Upper lobe of left lung (tissue), 6 donors: ENCODE data around the gene CAPN5. TPM values are rescaled to one million over a fixed set of nuclear protein-coding genes. Genes with fewer than 3 reads are reported as not detected.

ENCODE experiments used
- ATAC-seq, 2 donors: fragments of 200-7000 bp; cut with Tn5 transposase; one replicate each; pipeline ENCODE4 v1.9.1; 2022; ENCODE audit warnings: mild to moderate bottlenecking in 2 of 2, moderate library complexity in 2 of 2; ENCODE audit not compliant: low FRiP score in 2 of 2
- DNase-seq, 2 donors: peaks; one replicate each; pipeline ENCODE4 v3.0.0-alpha.2; 2019 to 2020
- H3K27ac ChIP-seq, 4 donors: fragments of 200-600 bp; sonication (generic); one replicate each; pipeline ENCODE4 v1.5.1; 2016 to 2019
- H3K27me3 ChIP-seq, 4 donors: fragments of 200-600 bp; sonication (generic); one replicate each; pipeline ENCODE4 v1.5.1; 2017 to 2019
- H3K36me3 ChIP-seq, 4 donors: fragments of 200-600 bp; sonication (generic); one replicate each; pipeline ENCODE4 v1.5.1; 2016 to 2019
- H3K4me1 ChIP-seq, 4 donors: fragments of 200-600 bp; sonication (generic); one replicate each; pipeline ENCODE4 v1.5.1; 2018 to 2019
- H3K4me3 ChIP-seq, 4 donors: fragments of 200-600 bp; sonication (generic); one replicate each; pipeline ENCODE4 v1.5.1; 2017 to 2019; ENCODE audit warnings: mild to moderate bottlenecking in 2 of 4, moderate library complexity in 1 of 4
- H3K9me3 ChIP-seq, 4 donors: fragments of 200-600 bp; sonication (generic); one replicate each; pipeline ENCODE4 v1.5.1; 2018 to 2019
- EP300 ChIP-seq, 4 donors: sonication (generic); formaldehyde crosslinking; IDR thresholded peaks; one replicate each; pipeline ENCODE4 v1.5.1; 2017; ENCODE audit warnings: antibody characterized with exemption in 4 of 4, control low read depth in 2 of 4
- POLR2A ChIP-seq, 4 donors: fragments of 450-650 bp; IDR thresholded peaks; one replicate each; pipeline ENCODE4 v1.5.1; 2016 to 2017; ENCODE audit warnings: antibody characterized with exemption in 4 of 4, mild to moderate bottlenecking in 2 of 4
- POLR2AphosphoS5 ChIP-seq, 2 donors: sonication (generic); formaldehyde crosslinking; IDR thresholded peaks; one replicate each; pipeline ENCODE4 v1.5.1; 2017; ENCODE audit warnings: antibody characterized with exemption in 2 of 2
- WGBS, 2 donors: methylation state at CpG; one replicate each; pipeline ENCODE4 v1.1.5; 2017 to 2018; 5-methylcytosine and 5-hydroxymethylcytosine counted together
- total RNA-seq, 6 donors: library from RNA; depleted of rRNA in 4 of 6; stranded (reverse); fragments of >200 nt in 4 of 6; gene quantifications; one replicate each; pipeline versions ENCODE4 v1.1.0 to v1.2.1, GENCODE V29; 2016 to 2021
- TF ChIP-seq, protein P1 (sequence below), 6 experiments: fragments of 450-650 bp in 4 of 6; fragments of 200-600 bp in 2 of 6; sonication (generic) in 2 of 6; IDR thresholded peaks; one replicate each; pipeline ENCODE4 v1.5.1; 2016 to 2019; ENCODE audit warnings: antibody characterized with exemption in 6 of 6
- donor health status: DM: no; HTN: no; CAD: no; lungs with moderate emphysema.
- donor health status: DM: no; HTN: yes; CAD: no; lungs with severe emphysema.

Gene CAPN5
- total RNA-seq, 6 donors from 2014 or later = 2.6 to 8.4 (median 4.4) TPM

- peak overlapping the region in 3 of 4 donors; percentile 25 to 46 (median 44) for H3K4me3 ChIP-seq
- peaks cover 0 to 13% (median 8%) of the 10 kb centered on the region in 4 donors for H3K4me1 ChIP-seq
- DNase-seq = peak; percentile 43 to 87
- H3K9me3 ChIP-seq = no peaks in the 10 kb centered on the region
- no peak overlapping the region for H3K27ac ChIP-seq
- no peaks in the 10 kb centered on the region for H3K27me3 ChIP-seq
- H3K36me3 ChIP-seq = no peaks in the 10 kb centered on the region
- ATAC-seq = peak in 1 of 2 donors; percentile 13
- 21 to 31% methylated on average over 4 to 39 of the region's 47 CpGs for WGBS, 2 donors
- TF ChIP-seq POLR2AphosphoS5 (IDR thresholded peaks at IDR 0.05) (no peak), EP300 (IDR thresholded peaks at IDR 0.05) (no peak), POLR2A (IDR thresholded peaks at IDR 0.05) (no peak)
- TF ChIP-seq, protein P1, sequence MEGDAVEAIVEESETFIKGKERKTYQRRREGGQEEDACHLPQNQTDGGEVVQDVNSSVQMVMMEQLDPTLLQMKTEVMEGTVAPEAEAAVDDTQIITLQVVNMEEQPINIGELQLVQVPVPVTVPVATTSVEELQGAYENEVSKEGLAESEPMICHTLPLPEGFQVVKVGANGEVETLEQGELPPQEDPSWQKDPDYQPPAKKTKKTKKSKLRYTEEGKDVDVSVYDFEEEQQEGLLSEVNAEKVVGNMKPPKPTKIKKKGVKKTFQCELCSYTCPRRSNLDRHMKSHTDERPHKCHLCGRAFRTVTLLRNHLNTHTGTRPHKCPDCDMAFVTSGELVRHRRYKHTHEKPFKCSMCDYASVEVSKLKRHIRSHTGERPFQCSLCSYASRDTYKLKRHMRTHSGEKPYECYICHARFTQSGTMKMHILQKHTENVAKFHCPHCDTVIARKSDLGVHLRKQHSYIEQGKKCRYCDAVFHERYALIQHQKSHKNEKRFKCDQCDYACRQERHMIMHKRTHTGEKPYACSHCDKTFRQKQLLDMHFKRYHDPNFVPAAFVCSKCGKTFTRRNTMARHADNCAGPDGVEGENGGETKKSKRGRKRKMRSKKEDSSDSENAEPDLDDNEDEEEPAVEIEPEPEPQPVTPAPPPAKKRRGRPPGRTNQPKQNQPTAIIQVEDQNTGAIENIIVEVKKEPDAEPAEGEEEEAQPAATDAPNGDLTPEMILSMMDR (IDR thresholded peaks at IDR 0.05) = no peak
These were observed 81.0 kb downstream of the CAPN5 start for GRCh38 chr11:77147668-77148321.

DNA sequence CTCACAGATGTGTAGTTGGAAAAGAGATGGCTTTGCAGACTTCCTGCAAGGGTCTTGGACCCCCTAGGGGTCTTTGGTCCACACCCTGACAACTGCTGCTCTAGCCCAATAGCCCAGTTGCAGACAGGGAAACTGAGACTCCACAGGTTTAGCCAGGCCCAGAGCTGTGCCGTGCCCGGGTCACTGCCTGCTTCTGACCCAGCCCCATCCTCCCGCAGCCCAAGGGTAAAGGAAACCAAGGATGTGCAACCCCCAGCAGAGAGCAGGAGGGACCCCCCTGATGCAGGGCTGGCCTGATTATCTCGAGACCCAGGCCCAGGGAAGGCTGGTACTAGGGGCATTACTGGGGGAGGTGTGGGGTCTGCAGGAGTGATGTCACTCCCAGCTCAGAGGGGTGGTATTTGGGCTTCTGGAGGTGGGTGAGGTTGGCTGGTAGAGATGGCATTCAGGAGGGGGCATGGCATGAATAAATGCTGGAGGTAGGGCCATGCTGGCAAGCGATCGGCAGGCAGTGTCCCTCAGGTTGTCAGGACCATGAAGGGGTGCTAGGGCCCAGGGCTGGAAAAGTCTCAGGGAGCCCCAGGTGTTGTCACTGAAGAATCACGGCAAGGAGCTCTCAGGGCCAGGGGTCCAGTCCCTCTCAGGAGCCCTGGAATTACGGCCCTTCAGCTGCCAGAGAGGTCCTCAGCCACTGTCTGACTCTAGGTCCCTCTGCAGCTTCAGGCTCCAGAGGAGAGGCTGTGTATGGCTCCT is 82.4 kb downstream of the CAPN5 start:
- DNase-seq (no peak), ATAC-seq (no peak)
- Histone ChIP-seq H3K4me3 (no peak overlapping the region), H3K27me3 (no peaks in the 10 kb centered on the region), H3K27ac (no peak overlapping the region), H3K9me3 (no peaks in the 10 kb centered on the region), H3K36me3 (no peaks in the 10 kb centered on the region), H3K4me1 (peaks cover 0 to 19% (median 8%) of the 10 kb centered on the region in 4 donors)
- TF ChIP-seq EP300 (IDR thresholded peaks at IDR 0.05) (no peak), POLR2AphosphoS5 (IDR thresholded peaks at IDR 0.05) (no peak), POLR2A (IDR thresholded peaks at IDR 0.05) (no peak)
- TF ChIP-seq, protein P1 (IDR thresholded peaks at IDR 0.05) = no peak
- WGBS, 2 donors = 96 to 98% methylated on average over 5 to 8 of the region's 8 CpGs

GRCh38 chr11:77149716-77150392 is 83.1 kb downstream of the CAPN5 start:
- H3K36me3 ChIP-seq = no peaks in the 10 kb centered on the region
- H3K4me3 ChIP-seq = no peak overlapping the region
- H3K9me3 ChIP-seq = no peaks in the 10 kb centered on the region
- no peak overlapping the region for H3K27ac ChIP-seq
- ATAC-seq (no peak), DNase-seq (no peak)
- 84 to 93% methylated on average over 7 to 8 of the region's 12 CpGs for WGBS, 2 donors
- H3K27me3 ChIP-seq = no peaks in the 10 kb centered on the region
- TF ChIP-seq EP300 (IDR thresholded peaks at IDR 0.05) = no peak
- TF ChIP-seq, protein P1 (IDR thresholded peaks at IDR 0.05) = no peak
- TF ChIP-seq POLR2A (IDR thresholded peaks at IDR 0.05) = no peak
- TF ChIP-seq POLR2AphosphoS5 (IDR thresholded peaks at IDR 0.05) = no peak
- peaks cover 2 to 26% (median 9%) of the 10 kb centered on the region in 4 donors for H3K4me1 ChIP-seq

DNA sequence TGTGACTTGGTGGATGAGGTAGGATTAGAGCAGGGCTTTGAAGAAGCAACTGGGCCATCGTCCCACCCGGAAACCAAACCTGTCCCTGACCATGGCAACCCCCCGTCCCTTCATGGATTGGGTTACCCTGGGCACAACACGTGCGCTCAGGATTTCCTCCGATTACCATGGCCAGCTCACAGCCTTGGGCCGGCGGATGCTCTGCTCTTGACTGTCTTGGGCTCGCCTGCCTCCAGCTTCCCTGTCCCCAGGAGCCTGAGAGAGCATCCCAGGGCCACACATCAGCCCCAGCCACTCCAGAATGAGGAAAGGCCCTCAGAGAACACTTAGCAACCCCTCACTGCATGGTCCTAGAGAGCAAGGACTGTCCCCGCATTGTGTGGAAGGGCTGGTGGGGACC is 84.1 kb downstream of the CAPN5 start:
- H3K27me3 ChIP-seq = no peaks in the 10 kb centered on the region
- WGBS, 2 donors = 86 to 94% methylated on average over 9 to 10 of the region's 10 CpGs
- no peaks in the 10 kb centered on the region for H3K36me3 ChIP-seq
- H3K27ac ChIP-seq = no peak overlapping the region
- ATAC-seq = no peak
- no peak overlapping the region for H3K4me3 ChIP-seq
- DNase-seq = no peak
- no peak for TF ChIP-seq POLR2AphosphoS5 (IDR thresholded peaks at IDR 0.05)
- no peak for TF ChIP-seq POLR2A (IDR thresholded peaks at IDR 0.05)
- TF ChIP-seq EP300 (IDR thresholded peaks at IDR 0.05) = no peak
- TF ChIP-seq, protein P1 (IDR thresholded peaks at IDR 0.05) = no peak
- H3K4me1 ChIP-seq = peaks cover 2 to 26% (median 9%) of the 10 kb centered on the region in 4 donors
- no peaks in the 10 kb centered on the region for H3K9me3 ChIP-seq
